Measurements from ENCODE around the gene CAMTA1. TPM values are rescaled to one million over a fixed set of nuclear protein-coding genes. Genes with fewer than 3 reads are reported as not detected.

The CAMTA1 gene
- total RNA-seq, 1 donor from 2014 or later = 79.3 TPM

DNA sequence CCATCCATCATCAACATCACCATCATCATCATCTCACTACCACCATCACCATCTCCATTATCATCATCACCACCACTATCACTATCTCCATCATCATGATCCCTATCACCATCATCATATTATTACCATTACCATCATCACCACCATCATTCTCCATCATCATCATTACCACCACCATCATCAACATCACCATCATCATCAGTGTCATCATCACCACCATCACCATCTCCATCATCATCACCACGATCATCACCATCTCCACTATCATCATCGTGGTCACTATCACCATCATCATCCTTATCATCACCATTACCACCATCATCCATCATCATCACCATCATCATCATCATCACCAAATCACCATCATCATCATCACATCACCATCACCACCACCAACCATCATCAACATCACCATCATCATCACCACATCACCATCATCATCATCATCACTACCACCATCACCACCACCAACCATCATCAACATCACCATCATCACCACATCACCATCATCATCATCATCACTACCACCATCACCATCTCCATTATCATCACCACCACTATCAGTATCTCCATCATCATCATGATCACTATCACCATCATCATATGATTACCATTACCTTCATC lies 783.8 kb downstream of the CAMTA1 start:
- DNase-seq (ENCODE audit: low read depth) = no peak

DNA sequence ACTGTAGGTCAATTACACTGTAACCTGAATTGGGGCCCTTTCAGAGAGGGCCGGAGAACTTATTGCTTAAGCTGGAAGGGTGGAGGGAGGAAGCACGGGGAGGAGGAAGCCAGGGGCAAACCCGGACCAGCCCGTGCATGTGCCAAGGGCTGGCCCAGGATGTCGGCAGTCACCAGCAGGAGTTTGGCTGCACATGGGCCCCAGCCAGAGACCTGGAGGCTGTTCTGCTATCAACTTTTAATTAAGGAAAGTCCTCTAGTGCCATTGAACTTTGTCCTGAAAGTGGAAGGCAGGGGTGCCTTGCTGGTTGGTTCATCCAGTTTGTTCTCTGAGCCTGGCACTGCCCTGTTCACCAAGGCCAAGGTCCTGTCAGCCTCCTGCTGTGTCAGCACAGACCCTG lies 785.1 kb downstream of the CAMTA1 start:
- no peak for DNase-seq (ENCODE audit: low read depth)

DNA sequence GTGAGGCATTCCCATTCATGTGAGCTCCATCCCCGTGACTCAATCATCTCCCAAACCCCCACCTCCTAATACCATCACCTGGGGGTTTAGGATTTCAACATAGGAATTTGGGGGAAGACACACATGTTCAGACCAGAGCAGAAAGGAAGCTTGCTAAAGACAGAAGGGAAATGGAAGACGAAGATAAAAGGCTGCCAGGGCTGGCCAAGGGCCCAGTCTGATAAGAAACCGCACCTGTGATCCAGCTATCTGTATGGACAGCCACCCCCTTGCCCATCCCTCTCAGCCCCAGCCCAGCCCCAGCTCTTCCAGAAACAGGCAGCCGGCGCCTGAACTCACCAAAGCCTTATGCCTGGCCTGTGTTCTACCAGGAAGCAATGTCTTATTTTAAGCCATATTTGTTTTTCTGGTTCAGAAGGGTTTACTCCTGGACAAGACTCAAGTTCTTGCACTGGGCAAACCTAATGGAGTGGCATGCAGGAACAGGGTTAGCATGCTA lies 787.4 kb downstream of the CAMTA1 start:
- DNase-seq (ENCODE audit: low read depth) = no peak

DNA sequence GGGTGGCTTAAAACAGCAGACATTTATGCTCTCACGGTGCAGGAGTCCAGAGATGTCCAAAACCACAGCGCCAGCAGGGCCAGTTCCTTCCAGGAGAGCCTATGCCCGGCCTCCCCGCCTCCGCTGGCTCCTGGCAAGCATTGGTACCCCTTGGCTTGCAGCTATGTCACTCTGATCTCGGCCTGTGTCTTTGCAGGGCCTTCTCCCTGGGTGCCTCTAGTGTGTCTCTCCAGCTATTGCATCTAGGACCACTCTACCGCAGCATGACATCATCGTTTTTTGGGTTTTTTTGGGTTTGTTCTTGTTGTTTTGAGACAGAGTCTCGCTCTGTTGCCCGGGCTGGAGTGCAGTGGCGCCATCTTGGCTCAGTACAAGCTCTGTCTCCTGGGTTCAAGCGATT lies 788.2 kb downstream of the CAMTA1 start:
- no peak for DNase-seq (ENCODE audit: low read depth)

DNA sequence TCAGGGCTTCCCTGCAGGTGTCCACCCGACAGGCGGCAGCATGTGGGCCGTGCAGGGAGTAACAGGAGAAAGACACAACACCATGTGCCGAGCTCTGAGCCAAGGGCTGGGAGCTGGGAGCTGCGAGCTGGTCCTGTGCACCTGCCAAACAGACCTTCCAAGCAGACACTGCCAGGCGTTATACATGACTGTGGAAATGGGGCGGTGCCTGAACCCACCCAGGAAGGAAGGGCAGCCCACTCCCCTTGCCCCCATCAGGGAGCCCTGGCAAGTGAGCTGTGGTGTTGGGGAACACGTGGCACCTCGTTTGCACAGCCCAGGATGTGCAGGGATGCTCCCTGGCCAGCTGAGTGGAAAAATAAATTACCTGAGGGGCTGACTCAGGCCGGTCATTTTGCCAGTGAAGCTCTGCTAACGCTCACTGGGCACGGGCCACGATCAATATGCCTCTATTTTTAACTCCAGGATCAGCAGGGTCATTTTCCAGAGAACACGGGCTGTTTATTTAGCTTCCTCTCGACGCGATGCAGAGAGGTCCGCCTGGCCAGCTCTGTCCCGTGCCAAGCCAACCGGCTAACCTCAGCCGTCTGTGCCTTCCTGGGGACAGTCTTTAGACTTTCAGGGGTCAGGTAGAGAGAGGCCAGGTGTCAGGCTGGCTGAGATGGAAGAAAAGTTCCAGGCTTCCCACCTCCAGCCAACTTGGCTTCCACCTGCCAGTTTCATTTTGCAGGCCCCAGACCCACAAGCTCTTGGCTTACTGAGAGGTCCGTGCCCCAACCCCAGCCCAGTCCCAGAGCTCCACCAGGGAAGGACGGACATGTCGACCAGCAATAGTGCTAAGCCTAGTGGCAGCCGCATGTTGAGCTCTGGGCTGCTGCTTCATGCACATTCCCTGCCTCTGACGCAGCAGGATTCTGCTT lies 789.1 kb downstream of the CAMTA1 start:
- DNase-seq (ENCODE audit: low read depth) = peak; percentile 34

DNA sequence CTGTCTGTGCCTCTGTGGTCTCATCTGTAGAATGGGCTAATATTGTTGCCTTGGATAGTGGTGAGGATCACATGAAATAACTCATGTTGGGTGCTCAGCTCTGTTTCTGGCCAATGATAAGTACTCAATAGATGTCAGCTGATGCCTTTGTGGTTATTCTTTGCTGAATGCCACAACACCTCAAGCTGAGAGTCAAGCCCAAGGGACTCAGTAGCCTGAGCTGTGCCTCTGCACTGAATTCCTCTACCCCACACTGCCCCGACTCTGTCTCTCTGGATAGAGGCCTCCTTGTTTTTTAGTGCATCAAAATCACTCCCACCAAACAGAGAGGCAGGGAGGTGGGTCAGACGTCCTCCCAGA lies 789.8 kb downstream of the CAMTA1 start:
- DNase-seq (ENCODE audit: low read depth) = no peak

DNA sequence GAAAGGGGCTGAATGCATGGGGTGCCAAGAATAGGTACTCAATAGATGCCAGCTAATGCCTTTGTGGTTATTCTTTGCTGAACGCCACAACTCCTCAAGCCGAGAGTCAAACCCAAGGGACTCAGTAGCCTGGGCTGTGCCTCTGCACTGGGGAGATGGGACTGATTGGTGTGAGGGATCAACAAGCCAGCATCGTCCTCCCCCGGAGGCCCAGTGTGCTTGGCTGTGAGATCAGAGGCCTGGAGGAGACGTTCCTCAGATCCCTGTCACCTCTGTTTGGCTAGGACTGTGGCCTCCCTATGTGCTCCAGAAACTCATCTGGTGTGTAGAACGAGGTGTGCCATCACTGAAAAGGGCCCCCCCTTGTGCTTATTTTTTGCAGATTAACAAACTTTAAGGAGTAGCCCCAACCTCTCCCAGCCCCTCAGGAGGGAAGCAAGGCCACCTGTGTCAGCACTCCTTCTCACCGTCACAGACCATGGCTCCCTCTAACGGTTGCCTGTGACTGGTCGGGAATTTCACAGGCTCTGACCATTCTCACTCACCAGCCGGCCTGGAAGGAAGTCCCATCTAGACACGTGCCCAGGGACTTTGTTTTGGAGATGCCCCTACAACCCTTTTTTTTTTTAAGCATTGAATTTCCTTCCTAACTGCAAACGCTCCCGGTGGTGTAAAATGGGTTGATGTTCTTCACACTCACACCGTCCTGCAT lies 791.8 kb downstream of the CAMTA1 start:
- peak; percentile 43 for DNase-seq (ENCODE audit: low read depth)

DNA sequence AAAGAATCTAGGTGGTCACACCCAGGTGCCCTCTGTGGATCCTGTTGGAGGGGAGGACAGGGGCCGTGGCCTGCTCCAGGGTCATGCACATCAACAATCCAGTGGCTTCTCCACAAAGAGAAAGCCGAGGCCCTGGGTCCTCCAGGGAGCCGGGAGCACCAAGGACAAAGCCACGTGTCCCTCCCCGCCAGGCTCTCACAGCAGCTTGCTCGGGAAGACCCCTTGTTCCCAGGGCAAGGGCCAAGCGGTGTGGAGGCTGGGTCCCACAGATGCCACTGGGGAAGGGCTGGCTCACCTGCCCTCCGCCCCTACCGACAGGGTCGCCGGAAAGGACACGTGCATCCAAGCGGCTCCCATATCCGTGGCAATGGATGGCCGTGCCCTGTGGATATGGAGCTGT lies 793.0 kb downstream of the CAMTA1 start:
- no peak for DNase-seq (ENCODE audit: low read depth)

DNA sequence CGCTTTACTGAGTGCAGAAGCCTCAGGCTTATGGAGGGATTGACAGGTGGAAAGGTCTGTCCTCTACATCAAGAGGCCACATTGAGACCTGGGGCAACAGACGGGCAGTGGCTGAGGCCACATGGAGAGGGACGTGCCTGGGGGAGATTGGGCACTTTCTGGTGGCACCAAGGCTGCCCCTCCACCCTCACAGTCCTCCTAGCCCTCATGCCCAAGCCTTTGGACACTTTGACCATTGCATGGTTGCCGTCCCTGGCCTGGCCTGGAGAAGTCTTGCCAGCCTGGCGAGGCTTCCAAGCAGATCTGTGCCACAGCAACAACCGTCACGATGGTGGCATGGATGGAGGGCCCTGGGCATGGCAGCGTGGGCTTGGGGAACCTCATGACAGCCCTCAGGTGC lies 793.8 kb downstream of the CAMTA1 start:
- no peak for DNase-seq (ENCODE audit: low read depth)

DNA sequence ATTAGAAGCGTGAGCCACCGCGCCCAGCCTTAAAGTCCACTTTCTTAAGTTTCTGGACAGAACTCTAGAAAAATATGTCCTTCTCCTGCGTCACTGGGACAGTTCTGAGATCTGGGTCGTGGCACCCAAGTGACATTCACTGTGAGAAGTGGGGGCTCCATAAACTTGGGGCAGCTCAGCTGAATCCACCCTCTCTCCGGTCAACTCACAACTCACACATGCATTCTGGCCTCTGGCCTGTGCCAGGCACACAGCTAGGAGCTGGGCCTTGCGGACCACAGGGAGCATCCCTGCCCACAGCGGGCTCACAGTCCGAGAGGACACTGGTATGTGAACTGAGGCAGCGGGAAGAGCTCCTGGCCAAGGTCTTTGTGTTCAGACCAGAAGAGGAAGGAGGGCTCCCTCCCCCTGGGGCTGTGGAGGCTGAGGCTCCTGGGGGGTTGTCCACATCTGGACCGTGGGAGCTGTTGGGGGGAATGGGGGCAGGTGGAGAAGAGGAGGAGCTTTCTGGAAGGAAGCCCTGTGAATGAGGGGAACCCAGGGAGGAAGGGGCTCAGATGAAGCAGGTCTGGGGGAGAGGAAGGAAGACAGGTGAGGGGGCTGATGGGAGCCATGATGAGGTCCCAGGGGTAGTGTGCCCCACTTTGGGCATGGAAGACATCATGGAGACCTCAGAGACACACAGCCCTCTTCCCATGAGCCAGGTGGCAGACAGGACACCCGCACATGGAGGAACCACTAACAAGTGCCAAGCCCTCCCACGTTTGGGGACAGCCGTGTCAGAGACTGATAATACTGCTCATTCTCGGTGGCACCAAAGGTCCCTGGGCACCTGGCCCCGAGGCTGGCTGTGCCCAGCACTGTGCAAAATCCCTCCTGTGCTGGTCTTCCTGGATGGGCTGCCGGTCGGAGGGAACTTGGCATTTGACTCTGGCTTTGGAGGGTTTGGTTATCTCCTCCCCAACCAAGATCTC lies 794.9 kb downstream of the CAMTA1 start:
- no peak for DNase-seq (ENCODE audit: low read depth)

DNA sequence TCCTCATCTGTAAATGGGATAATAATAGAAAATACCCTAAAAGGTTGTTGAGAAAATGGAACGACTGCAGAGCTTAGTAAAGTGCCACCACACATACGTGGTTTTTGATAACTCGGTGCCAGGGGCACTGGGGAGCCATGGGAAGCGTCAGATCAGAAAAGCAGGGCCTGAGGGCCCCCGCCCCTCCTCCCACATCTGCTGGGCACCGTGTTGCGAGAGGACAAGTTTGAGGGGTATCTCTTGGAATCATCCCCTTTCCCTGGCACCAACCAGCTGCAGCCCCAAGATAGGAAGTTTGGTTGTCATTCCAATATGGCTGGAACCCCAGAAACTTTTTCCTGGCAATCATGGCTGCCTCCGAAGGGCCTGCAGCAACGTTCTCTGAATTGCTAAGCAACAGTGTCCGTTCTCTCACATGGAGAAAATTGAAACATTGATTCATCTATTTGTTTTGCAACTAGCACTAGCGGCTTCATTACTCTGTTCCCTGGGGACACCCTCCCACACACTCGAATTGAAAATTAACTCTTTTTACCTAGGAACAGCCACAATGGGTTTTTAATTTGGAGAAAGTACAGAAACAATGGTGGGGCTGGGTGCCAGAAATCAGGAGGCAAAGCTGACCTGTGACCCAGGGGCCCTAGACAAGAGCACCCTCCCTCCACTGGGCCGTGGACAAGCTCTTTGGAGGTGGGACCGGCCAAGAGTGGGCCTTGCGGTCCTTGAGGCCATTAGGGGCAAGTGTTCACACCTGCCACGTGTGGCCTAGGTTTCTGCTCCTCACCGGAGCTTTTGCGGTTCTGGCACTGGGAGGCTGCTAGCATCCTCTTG lies 795.9 kb downstream of the CAMTA1 start:
- peak; percentile 92 for DNase-seq (ENCODE audit: low read depth)

DNA sequence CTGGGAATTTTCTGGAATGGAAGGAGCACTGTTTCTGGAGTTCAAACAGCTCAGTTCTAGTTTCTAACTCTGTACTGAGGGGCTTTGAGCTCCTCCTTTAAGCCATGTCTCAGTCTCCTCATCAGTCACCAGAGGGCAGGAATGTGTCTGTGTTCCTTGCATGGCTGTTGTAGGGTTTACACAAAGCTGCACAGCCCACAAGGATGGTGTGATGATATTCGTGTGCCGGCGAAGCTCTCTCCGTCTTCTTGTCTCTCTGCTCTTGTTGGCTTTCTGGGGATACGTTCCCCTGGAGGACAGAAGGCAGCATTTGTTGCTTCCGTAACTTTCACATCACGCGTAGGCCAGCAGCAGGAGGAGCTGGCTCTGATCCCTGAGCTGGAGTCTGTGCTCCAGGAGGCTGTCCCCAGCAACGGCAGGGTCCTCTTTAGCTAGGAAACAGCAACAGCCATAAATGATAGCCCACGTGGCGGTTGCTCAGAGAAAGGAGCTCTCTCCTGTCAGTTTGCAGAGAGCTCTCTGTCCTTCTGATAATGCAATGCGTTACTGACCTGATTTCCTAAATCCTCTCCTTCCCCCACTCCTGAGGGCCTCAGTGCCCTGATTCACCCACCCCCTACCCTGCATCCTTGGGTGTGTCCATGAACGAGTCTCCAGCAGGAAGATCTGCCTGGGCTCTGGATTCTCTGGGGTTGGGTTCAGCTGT lies 796.7 kb downstream of the CAMTA1 start:
- no peak for DNase-seq (ENCODE audit: low read depth)

DNA sequence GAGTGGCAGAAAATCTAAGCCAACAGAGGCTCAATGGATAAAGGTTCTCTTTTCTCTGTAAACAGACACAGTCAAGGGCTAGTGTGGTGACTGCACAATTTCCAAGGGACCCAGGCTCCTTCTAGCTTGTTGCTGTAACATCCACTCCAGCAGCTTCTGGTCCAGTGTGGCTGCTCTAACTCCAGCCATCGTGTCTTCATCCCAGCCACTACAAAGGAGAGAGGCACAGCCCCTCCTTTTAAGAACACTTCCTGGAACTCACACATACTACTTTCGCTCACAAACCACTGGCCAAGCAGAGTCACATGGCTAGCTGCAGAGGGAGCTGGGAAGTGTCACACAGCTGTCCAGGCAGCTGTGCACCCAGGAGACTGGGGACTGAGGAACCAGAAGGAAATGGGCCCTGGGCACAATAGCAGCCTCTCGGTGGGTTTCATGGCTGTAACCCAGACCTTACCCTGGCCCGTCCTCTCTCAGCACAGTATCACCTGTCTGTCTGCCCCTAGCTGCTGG lies 797.3 kb downstream of the CAMTA1 start:
- DNase-seq (ENCODE audit: low read depth) = no peak

DNA sequence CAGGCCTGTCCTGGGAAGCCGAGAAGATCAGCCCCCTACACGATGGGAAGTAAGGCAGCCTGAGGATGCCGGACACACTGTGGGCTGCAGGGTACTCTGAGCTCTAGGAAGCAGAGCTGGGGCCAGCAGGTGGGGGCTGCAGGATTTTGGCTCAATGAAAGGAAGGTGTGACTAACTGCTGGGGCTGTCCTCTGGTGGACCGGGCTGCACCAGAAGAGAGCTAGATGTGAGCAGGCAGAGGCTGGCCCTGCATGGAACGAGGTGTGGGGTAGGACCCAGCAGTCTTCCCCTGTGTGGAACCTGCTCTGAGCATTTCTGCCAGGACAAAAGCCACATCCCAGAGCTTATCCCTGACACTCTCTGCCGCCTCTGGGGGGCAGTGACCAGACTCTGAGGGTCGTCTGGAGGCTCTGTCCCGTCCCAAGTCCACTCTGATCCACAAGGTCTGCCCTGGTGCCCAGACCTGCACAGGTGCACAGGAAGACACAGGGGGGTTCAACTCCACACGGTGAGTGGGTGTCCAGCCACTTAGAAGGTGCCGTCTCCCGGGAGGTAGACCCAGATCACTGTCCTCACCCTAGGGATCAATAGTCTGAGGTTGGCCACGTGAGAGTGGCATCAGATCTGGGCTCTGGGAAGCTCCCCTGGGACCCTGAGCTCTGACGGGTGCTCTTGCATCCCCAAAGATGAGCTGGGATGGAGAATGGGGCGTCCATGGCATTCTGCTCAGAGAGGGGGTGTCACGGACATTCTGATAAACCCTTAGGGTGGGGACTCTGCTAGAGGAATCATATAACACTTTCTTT lies 798.2 kb downstream of the CAMTA1 start:
- DNase-seq (ENCODE audit: low read depth) = no peak

DNA sequence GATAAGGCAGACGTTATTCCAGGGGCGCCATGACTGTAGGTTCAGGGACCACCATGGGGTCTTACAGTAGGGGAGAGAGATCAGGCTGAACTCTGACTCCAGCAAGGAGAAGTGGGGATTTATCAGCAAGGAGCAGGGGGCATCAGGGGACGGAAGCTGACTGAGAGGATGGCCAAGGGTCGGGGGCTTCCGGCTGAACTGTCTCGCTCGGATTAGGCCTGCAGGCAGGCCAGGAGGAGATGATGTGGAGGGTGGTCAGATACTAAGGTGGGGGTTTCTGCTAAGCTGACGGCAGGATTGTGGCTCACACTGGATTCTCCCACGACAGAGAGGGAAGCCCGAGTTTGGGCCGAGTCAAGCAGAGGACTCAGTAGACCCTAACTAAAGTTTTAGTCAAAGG lies 798.9 kb downstream of the CAMTA1 start:
- no peak for DNase-seq (ENCODE audit: low read depth)

DNA sequence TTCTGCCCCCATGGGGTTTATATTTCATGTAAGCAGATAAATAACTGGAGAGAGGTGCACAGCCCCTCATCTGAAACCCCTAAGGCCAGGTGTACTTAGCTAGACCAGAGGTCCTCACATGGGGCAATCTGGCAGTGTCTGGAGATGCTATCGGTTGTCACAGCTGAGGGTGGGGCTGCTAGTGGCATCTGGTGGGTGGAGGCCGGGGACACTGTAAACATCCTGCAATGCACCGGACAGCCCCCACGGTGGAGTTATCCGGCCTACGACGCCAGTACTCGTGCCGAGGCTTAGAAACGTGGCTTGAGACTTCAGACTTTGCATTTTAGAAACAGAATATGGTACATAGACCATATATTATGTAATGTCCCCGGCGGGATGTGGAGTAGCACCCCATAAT lies 799.4 kb downstream of the CAMTA1 start:
- DNase-seq (ENCODE audit: low read depth) = no peak

DNA sequence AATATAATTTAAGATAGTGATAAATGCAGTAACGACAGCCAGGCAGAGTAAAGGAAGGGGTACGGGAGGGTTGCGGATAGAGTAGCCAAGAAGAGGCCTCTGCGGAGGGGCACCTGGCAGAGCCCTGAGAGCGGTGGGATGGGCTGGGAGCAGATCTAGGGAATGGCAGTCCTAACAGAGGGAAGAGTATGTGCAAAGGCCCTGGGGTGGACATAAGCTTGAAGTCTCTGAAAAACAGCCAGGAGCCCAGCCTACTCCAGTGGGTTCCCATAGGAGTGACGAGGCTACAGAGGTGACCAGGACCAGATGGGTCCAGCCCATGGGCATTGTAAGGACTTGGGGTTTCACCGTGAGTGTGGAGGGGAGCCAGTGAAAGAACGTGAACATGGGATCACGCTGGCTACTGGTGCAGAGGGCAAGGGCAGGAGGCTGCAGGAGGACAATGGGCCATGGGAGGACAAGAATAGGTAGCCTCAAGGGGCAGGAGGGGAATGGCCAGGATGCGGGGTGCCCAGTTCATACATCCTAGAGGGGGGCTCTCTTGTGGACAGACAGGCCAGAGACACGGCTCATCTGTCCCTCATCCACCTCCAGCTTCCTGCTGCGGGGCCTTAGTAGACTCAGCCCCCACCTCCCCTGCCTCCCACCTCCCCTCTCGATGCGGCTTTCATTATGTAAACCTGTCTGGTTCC lies 800.1 kb downstream of the CAMTA1 start:
- no peak for DNase-seq (ENCODE audit: low read depth)
